HepG2 (cell line): ENCODE data around the gene GALP. TPM values are rescaled to one million over a fixed set of nuclear protein-coding genes. Genes with fewer than 3 reads are reported as not detected.

Experiments used
- AKNA ChIP-seq: sonication (generic); formaldehyde crosslinking; IDR thresholded peaks from 2 replicates; pipeline ENCODE4 v1.4.0; 2020; ENCODE audit warnings: missing genetic modification reagents, borderline replicate concordance
- DBP ChIP-seq: sonication (generic); formaldehyde crosslinking; IDR thresholded peaks from 2 replicates; pipeline ENCODE4 v1.4.0; 2020; ENCODE audit warnings: missing genetic modification reagents; ENCODE audit errors: not compliant biosample characterization
- FOXK1 ChIP-seq: sonication (generic); formaldehyde crosslinking; IDR thresholded peaks from 2 replicates; pipeline ENCODE4 v1.4.0; 2020; ENCODE audit warnings: low read depth, missing genetic modification reagents, borderline replicate concordance
- FOXM1 ChIP-seq: sonication (generic); formaldehyde crosslinking; IDR thresholded peaks from 2 replicates; pipeline ENCODE4 v1.5.0; 2020; ENCODE audit warnings: missing genetic modification reagents
- GATAD1 ChIP-seq: IDR thresholded peaks from 2 replicates; pipeline ENCODE4 v1.6.1; 2016; ENCODE audit warnings: missing genetic modification reagents, missing compliant biosample characterization
- GATAD2A ChIP-seq: IDR thresholded peaks from 2 replicates; pipeline ENCODE4 v1.6.1; 2016
- IKZF5 ChIP-seq: IDR thresholded peaks from 2 replicates; pipeline ENCODE4 v1.6.1; 2018; ENCODE audit warnings: missing genetic modification reagents, mild to moderate bottlenecking, missing compliant biosample characterization
- KDM5B ChIP-seq: sonication (generic); formaldehyde crosslinking; IDR thresholded peaks from 2 replicates; pipeline ENCODE4 v1.4.0; 2020; ENCODE audit warnings: missing genetic modification reagents, mild to moderate bottlenecking, borderline replicate concordance
- NRL ChIP-seq: sonication (generic); formaldehyde crosslinking; IDR thresholded peaks from 2 replicates; pipeline ENCODE4 v1.5.0; 2020; ENCODE audit warnings: missing genetic modification reagents, mild to moderate bottlenecking, moderate library complexity, borderline replicate concordance
- PBX2 ChIP-seq: IDR thresholded peaks from 2 replicates; pipeline ENCODE4 v1.6.1; 2016; ENCODE audit warnings: control low read depth
- SIX4 ChIP-seq: sonication (generic); formaldehyde crosslinking; IDR thresholded peaks from 2 replicates; pipeline ENCODE4 v1.4.0; 2020; ENCODE audit warnings: missing genetic modification reagents
- TP53 ChIP-seq: sonication (generic); formaldehyde crosslinking; conservative IDR thresholded peaks from 2 replicates; pipeline ENCODE4 v1.4.0; 2020; ENCODE audit warnings: missing genetic modification reagents
- ZEB1 ChIP-seq: IDR thresholded peaks from 2 replicates; pipeline ENCODE4 v1.6.1; 2012; ENCODE audit warnings: mild to moderate bottlenecking, low read depth, inconsistent platforms; ENCODE audit not compliant: insufficient replicate concordance
- ZFP62 ChIP-seq: sonication (generic); formaldehyde crosslinking; IDR thresholded peaks from 2 replicates; pipeline ENCODE4 v1.4.0; 2020; ENCODE audit warnings: missing genetic modification reagents
- ZNF292 ChIP-seq: sonication (generic); formaldehyde crosslinking; IDR thresholded peaks from 2 replicates; pipeline ENCODE4 v1.8.1; 2022; ENCODE audit warnings: mild to moderate bottlenecking, low read depth, missing genetic modification reagents, borderline replicate concordance
- ZNF331 ChIP-seq: sonication (generic); formaldehyde crosslinking; IDR thresholded peaks from 2 replicates; pipeline ENCODE4 v1.4.0; 2020; ENCODE audit warnings: missing genetic modification reagents
- ZNF441 ChIP-seq: sonication (generic); formaldehyde crosslinking; IDR thresholded peaks from 2 replicates; pipeline ENCODE4 v1.7.0; 2021; ENCODE audit warnings: missing genetic modification reagents, borderline replicate concordance
- ZNF678 ChIP-seq: sonication (generic); formaldehyde crosslinking; IDR thresholded peaks from 2 replicates; pipeline ENCODE4 v1.4.0; 2020; ENCODE audit warnings: mild to moderate bottlenecking, missing genetic modification reagents
- ZNF790 ChIP-seq: sonication (generic); formaldehyde crosslinking; IDR thresholded peaks from 2 replicates; pipeline ENCODE4 v1.8.0; 2022; ENCODE audit warnings: missing genetic modification reagents, mild to moderate bottlenecking, borderline replicate concordance
- polyA plus RNA-seq, 8 experiments: library from polyadenylated mRNA; depleted of rRNA in 3 of 8; stranded (reverse) in 7 of 8; unstranded in 1 of 8; fragments of >200 nt; fragmentation: Illumina TruSeq in 4 of 8; extraction: Trizol in 4 of 8; gene quantifications; 2 replicates each; pipeline versions ENCODE4 v1.2.1 to v1.2.3, GENCODE V29; 2011 to 2016; ENCODE audit warnings: low read depth in 4 of 8, missing spikeins in 1 of 8, mixed read lengths in 1 of 8; ENCODE audit not compliant: insufficient read depth in 1 of 8
- total RNA-seq, 5 experiments: library from RNA; depleted of rRNA; stranded (reverse); fragments of >200 nt; fragmentation: Illumina TruSeq; extraction: Trizol; gene quantifications; 2 replicates each; pipeline ENCODE4 v1.2.3, GENCODE V29; 2016; ENCODE audit warnings: low read depth in 1 of 5

The GALP gene
- total and polyA plus RNA-seq, 2 of the 13 experiments (the other 11 are each of a cell fraction or from before 2014, with no cell fraction given), result not detected

- TF ChIP-seq SIX4 (CRISPR knock-in tag), result no peak
- no peak for TF ChIP-seq FOXM1
- TF ChIP-seq IKZF5 (CRISPR knock-in tag), result peak; percentile 90
- TF ChIP-seq GATAD2A, result peak; percentile 95
- no peak for TF ChIP-seq AKNA (CRISPR knock-in tag)
- no peak for TF ChIP-seq ZNF441
- TF ChIP-seq PBX2, result no peak
- TF ChIP-seq ZNF292 (CRISPR knock-in tag), result no peak
- TF ChIP-seq GATAD1 (CRISPR knock-in tag), result 0 out of 2 replicates have a peak, but pooled peaks have one; percentile 45
- TF ChIP-seq ZNF678 (CRISPR knock-in tag), result no peak
- TF ChIP-seq ZNF331 (CRISPR knock-in tag), result peak; percentile 86
- no peak for TF ChIP-seq KDM5B (CRISPR knock-in tag)
- TF ChIP-seq ZNF790, result no peak
- peak; percentile 53; the same call in 1 of the 2 replicates for TF ChIP-seq FOXK1 (CRISPR knock-in tag)
- TF ChIP-seq NRL (CRISPR knock-in tag), result no peak
- TF ChIP-seq DBP (CRISPR knock-in tag), result no peak
- TF ChIP-seq TP53, result no peak
- no peak for TF ChIP-seq ZFP62 (CRISPR knock-in tag)
- no peak for TF ChIP-seq ZEB1
These were observed 33.6 kb upstream of the GALP start (continued) for GRCh38 chr19:56142087-56142787.
